Sigmoid colon (tissue), 7 donors: ENCODE results near the gene ZXDC. TPM values are rescaled to one million over a fixed set of nuclear protein-coding genes. Genes with fewer than 3 reads are reported as not detected.
A peak's percentile ranks its signal among the peaks of the same experiment; 100 is the strongest.

Source experiments
- DNase-seq: peaks from one replicate; pipeline ENCODE4 v3.0.0-alpha.2; 2019
- H3K27ac ChIP-seq, 4 donors: fragments of 200-600 bp; sonication (generic); one replicate each; pipeline ENCODE4 v1.5.1; 2016 to 2019; ENCODE audit warnings: mild to moderate bottlenecking in 1 of 4
- H3K27me3 ChIP-seq, 3 donors: fragments of 200-600 bp; sonication (generic); one replicate each; pipeline ENCODE4 v1.5.1; 2019; ENCODE audit warnings: mild to moderate bottlenecking in 1 of 3
- H3K36me3 ChIP-seq, 4 donors: fragments of 200-600 bp; sonication (generic); one replicate each; pipeline ENCODE4 v1.5.1; 2016 to 2019
- H3K4me1 ChIP-seq, 4 donors: fragments of 200-600 bp; sonication (generic); one replicate each; pipeline ENCODE4 v1.5.1; 2017 to 2019
- H3K4me3 ChIP-seq, 4 donors: fragments of 200-600 bp; sonication (generic); one replicate each; pipeline ENCODE4 v1.5.1; 2017 to 2019; ENCODE audit warnings: mild to moderate bottlenecking in 2 of 4, moderate library complexity in 1 of 4
- H3K9me3 ChIP-seq, 4 donors: fragments of 200-600 bp in 3 of 4; sonication (generic) in 3 of 4; one replicate each; pipeline versions ENCODE4 v1.5.1 to v1.6.1; 2013 to 2019
- CTCF ChIP-seq, 4 experiments: fragments of 450-650 bp in 3 of 4; fragments of 200-600 bp in 1 of 4; IDR thresholded peaks; one replicate each; pipeline ENCODE4 v1.5.1; 2016 to 2019; ENCODE audit warnings: antibody characterized with exemption in 4 of 4, mild to moderate bottlenecking in 3 of 4, moderate library complexity in 2 of 4
- EP300 ChIP-seq, 4 donors: sonication (generic); formaldehyde crosslinking; IDR thresholded peaks; one replicate each; pipeline ENCODE4 v1.6.1; 2017; ENCODE audit warnings: antibody characterized with exemption in 4 of 4
- POLR2A ChIP-seq, 2 donors: fragments of 450-650 bp; IDR thresholded peaks; one replicate each; pipeline ENCODE4 v1.6.1; 2016; ENCODE audit warnings: antibody characterized with exemption in 2 of 2, mild to moderate bottlenecking in 2 of 2, moderate library complexity in 2 of 2
- POLR2AphosphoS5 ChIP-seq, 4 donors: sonication (generic); formaldehyde crosslinking; IDR thresholded peaks; one replicate each; pipeline ENCODE4 v1.6.1; 2017; ENCODE audit warnings: antibody characterized with exemption in 4 of 4
- WGBS, 2 donors: extraction: QIAGEN DNeasy Blood & Tissue Kit; methylation state at CpG; one replicate each; pipeline ENCODE4 v1.1.7; 2013; 5-methylcytosine and 5-hydroxymethylcytosine counted together
- intact Hi-C: fragments of 100-400 bp; cut with DNase I; formaldehyde crosslinking; loops from one replicate; pipeline ENCODE4 v1.15.1; 2023
- polyA plus RNA-seq, 3 donors: library from polyadenylated mRNA; stranded (reverse); fragments of 200-250 nt; gene quantifications; one replicate each; pipeline ENCODE4 v1.2.3, GENCODE V29; 2013
- total RNA-seq, 4 donors: library from RNA; depleted of rRNA; stranded (reverse); fragments of >200 nt; gene quantifications; one replicate each; pipeline ENCODE4 v1.1.0, GENCODE V29; 2016
- donor health status: healthy with polysubstance abuse.
- donor health status: Bipolar disorder and iron deficiency.
- donor health status: healthy.

Gene ZXDC
- total and polyA plus RNA-seq, 7 donors: 5.5 to 33.8 (median 26.4) TPM

DNA sequence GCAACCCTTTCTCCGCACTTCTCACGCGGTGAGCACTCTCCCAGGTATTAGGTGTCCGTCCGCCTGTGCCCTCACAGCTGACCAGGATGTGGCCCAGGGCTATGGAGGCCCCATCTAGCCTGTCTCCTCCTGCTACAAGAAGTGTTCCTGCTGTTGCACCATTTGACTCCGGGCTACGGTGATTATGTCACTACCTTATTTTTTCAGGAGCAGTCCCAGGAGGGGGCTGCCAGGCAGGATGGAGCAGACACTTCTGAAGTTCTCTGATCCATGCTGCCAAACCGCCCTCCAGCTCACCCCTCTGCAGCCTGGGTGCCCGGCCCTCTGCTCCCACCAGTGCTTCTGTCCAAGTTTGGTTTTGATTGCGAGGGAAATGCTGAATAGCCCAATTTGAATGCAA is 36.9 kb downstream of the ZXDC start:
- H3K4me1 ChIP-seq: no peaks in the 10 kb centered on the region
- H3K9me3 ChIP-seq: no peaks in the 10 kb centered on the region
- no peaks in the 10 kb centered on the region for H3K27me3 ChIP-seq
- 94 to 98% methylated on average over 10 of the region's 10 CpGs for WGBS, 2 donors
- TF ChIP-seq EP300 (IDR thresholded peaks at IDR 0.05) (no peak), POLR2A (IDR thresholded peaks at IDR 0.05) (no peak)
- DNase-seq: peak; percentile 40
- no peak overlapping the region for H3K27ac ChIP-seq
- peaks cover 5 to 60% (median 14%) of the 10 kb centered on the region in 4 donors for H3K36me3 ChIP-seq
- intact Hi-C loops: no loop called here
- no peak overlapping the region for H3K4me3 ChIP-seq

DNA sequence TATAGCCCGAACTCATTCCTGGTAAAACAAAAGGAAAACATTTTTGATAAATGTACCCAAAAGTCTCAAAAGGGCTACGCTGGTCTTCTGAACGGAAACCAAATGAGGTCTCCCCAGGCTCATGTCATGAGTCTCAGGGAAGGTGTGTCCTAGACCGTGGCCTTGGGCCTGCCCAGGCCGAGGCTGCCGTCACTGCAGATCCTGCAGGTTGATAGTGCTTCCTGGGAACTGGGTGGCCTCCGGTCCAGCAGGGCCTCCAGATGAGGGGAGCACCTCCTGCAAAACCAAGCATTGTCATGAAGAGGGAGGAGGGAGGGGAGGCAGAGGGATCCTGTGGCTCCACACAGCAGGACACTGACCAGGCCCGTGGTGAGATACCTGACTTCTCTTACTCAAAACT is 37.5 kb downstream of the ZXDC start:
- DNase-seq: peak; percentile 35
- Histone ChIP-seq H3K36me3 (peaks cover 5 to 60% (median 14%) of the 10 kb centered on the region in 4 donors), H3K27me3 (no peaks in the 10 kb centered on the region), H3K27ac (no peak overlapping the region), H3K4me1 (no peaks in the 10 kb centered on the region), H3K4me3 (no peak overlapping the region), H3K9me3 (no peaks in the 10 kb centered on the region)
- 93% methylated on average over 8 of the region's 8 CpGs for WGBS, 2 donors
- intact Hi-C loops: no loop called here
- TF ChIP-seq POLR2AphosphoS5 (IDR thresholded peaks at IDR 0.05): no peak
- no peak for TF ChIP-seq EP300 (IDR thresholded peaks at IDR 0.05)
- no peak for TF ChIP-seq CTCF (IDR thresholded peaks at IDR 0.05)
- TF ChIP-seq POLR2A (IDR thresholded peaks at IDR 0.05): no peak

- intact Hi-C loops: no loop called here
- Histone ChIP-seq H3K9me3 (no peaks in the 10 kb centered on the region), H3K36me3 (peaks cover 5 to 60% (median 14%) of the 10 kb centered on the region in 4 donors), H3K27me3 (no peaks in the 10 kb centered on the region), H3K4me3 (no peak overlapping the region), H3K27ac (no peak overlapping the region), H3K4me1 (no peaks in the 10 kb centered on the region)
- TF ChIP-seq POLR2AphosphoS5 (IDR thresholded peaks at IDR 0.05) (no peak), EP300 (IDR thresholded peaks at IDR 0.05) (no peak), CTCF (IDR thresholded peaks at IDR 0.05) (no peak), POLR2A (IDR thresholded peaks at IDR 0.05) (no peak)
- 95% methylated on average over 18 of the region's 18 CpGs for WGBS, 2 donors
- no peak for DNase-seq
Measured at GRCh38 chr3:126436826-126437717, 38.6 kb downstream of the ZXDC start.

DNA sequence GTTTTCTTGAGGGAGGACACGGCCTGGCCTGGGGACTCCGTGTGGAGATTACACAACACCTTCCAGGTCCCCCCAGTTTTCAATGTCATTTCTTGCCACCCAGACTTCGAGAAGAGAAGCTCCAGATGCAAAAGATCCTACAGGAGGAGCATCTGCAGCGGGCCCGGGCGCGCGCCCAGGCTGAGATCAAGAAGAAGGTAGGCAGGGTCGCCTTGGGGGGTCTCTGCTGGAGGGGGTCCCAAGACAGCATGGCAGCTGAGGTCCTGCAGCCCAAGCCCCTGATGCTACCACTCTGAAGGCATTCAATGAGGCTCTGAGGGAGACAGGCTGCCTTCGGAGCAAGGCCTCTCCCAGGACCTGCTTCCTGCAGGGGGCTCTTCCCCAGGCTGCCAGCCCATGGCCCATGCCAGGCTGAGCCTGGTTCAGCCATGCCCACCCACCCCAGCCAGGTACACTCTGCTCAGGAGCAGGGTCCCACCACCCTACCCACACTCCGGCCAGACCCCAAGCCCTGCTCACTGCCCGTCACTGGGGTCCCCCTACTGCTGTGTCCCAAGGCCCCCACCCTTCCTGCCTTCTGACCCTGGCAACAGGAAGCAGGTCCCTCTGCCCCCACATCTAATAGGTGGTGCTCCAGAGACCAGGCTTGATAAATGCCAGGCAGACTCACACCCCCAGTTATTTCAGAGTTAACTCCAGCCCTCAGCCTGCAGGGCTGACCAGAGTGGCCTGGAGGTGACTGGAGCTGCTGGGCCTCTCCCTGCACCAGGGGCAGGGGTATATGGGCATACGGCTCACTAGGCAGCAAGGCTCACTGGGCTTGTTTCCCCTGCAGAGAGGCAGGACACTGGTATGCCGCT is 40.0 kb downstream of the ZXDC start:
- Histone ChIP-seq H3K9me3 (no peaks in the 10 kb centered on the region), H3K27ac (no peak overlapping the region), H3K4me1 (no peaks in the 10 kb centered on the region), H3K27me3 (no peaks in the 10 kb centered on the region), H3K4me3 (no peak overlapping the region), H3K36me3 (peaks cover 5 to 49% (median 11%) of the 10 kb centered on the region in 4 donors)
- TF ChIP-seq CTCF (IDR thresholded peaks at IDR 0.05): no peak
- TF ChIP-seq POLR2A (IDR thresholded peaks at IDR 0.05): no peak
- TF ChIP-seq POLR2AphosphoS5 (IDR thresholded peaks at IDR 0.05): no peak
- TF ChIP-seq EP300 (IDR thresholded peaks at IDR 0.05): no peak
- DNase-seq: peak; percentile 58
- intact Hi-C loops: no loop called here
- WGBS, 2 donors: 95 to 97% methylated on average over 14 of the region's 14 CpGs

DNA sequence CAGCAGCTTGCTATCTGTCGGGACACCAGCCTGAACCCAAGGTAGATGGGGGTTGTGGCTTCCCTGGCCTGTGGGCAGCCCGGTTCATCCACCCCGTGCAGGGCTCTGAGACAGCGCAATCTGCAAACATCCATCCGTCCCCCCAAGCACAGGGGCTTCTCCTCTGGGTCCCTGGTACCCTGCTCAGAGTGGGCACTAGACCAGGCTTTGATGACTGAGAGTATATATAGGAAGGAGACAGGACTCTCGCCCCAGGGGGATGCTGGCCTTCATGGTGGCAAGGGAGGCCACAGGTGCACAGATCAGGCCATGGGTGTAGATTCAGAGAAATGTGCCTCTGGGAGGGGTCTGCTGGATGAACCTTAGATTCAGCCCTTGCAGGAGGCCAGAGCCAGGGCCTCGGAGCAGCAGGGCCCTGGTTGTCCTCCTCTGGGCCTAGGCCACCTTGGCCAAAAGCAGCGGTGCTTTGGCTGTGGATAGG is 40.7 kb downstream of the ZXDC start:
- H3K4me1 ChIP-seq: no peaks in the 10 kb centered on the region
- WGBS, 2 donors: 94% methylated on average over 8 of the region's 8 CpGs
- intact Hi-C loops: no loop called here
- TF ChIP-seq POLR2A (IDR thresholded peaks at IDR 0.05) (no peak), EP300 (IDR thresholded peaks at IDR 0.05) (no peak), POLR2AphosphoS5 (IDR thresholded peaks at IDR 0.05) (no peak), CTCF (IDR thresholded peaks at IDR 0.05) (no peak)
- peaks cover 5 to 43% (median 11%) of the 10 kb centered on the region in 4 donors for H3K36me3 ChIP-seq
- DNase-seq: peak; percentile 46
- no peak overlapping the region for H3K27ac ChIP-seq
- H3K4me3 ChIP-seq: no peak overlapping the region
- no peaks in the 10 kb centered on the region for H3K9me3 ChIP-seq
- H3K27me3 ChIP-seq: no peaks in the 10 kb centered on the region
